ENCODE results near the gene PXN.

DNA sequence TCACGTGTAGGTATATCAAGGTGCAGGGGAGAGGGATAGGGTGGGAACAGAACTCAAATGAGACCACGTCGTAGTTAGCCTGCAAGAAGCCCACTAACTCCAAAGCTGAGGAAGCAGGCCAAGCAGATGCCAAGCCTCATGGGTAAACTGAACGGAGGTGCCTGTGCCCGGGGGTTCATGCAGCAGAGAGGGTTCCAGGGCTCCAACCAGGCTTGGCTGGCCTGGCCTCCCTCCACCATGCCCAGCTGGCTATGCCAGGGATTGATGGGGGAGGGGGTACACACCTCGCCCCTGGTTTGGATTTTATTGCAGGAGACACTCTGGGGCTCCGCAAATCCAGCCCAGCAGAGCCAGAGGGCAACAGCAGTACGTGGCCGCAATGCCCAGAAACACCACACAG is 27.3 kb downstream of the PXN start:
- no peak for TF ChIP-seq POLR2A (IDR thresholded peaks at IDR 0.05)
- TF ChIP-seq, protein P1, sequence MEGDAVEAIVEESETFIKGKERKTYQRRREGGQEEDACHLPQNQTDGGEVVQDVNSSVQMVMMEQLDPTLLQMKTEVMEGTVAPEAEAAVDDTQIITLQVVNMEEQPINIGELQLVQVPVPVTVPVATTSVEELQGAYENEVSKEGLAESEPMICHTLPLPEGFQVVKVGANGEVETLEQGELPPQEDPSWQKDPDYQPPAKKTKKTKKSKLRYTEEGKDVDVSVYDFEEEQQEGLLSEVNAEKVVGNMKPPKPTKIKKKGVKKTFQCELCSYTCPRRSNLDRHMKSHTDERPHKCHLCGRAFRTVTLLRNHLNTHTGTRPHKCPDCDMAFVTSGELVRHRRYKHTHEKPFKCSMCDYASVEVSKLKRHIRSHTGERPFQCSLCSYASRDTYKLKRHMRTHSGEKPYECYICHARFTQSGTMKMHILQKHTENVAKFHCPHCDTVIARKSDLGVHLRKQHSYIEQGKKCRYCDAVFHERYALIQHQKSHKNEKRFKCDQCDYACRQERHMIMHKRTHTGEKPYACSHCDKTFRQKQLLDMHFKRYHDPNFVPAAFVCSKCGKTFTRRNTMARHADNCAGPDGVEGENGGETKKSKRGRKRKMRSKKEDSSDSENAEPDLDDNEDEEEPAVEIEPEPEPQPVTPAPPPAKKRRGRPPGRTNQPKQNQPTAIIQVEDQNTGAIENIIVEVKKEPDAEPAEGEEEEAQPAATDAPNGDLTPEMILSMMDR (IDR thresholded peaks at IDR 0.05): no peak

All from body of pancreas (tissue), 4 donors.